PC-3 (cell line): ENCODE data around the gene PYGM.

Source experiments
- CTCF ChIP-seq: fragments of 300-600 bp; sonication (generic); conservative IDR thresholded peaks from 2 replicates; pipeline ENCODE4 v1.5.1; 2017; ENCODE audit warnings: antibody characterized with exemption, low read depth, mild to moderate bottlenecking, low read length
- EZH2 ChIP-seq: fragments of 300-600 bp; sonication (generic); IDR thresholded peaks from one replicate; pipeline ENCODE4 v1.6.1; 2017; ENCODE audit warnings: antibody characterized with exemption, mild to moderate bottlenecking, low read length; ENCODE audit not compliant: unreplicated experiment

DNA sequence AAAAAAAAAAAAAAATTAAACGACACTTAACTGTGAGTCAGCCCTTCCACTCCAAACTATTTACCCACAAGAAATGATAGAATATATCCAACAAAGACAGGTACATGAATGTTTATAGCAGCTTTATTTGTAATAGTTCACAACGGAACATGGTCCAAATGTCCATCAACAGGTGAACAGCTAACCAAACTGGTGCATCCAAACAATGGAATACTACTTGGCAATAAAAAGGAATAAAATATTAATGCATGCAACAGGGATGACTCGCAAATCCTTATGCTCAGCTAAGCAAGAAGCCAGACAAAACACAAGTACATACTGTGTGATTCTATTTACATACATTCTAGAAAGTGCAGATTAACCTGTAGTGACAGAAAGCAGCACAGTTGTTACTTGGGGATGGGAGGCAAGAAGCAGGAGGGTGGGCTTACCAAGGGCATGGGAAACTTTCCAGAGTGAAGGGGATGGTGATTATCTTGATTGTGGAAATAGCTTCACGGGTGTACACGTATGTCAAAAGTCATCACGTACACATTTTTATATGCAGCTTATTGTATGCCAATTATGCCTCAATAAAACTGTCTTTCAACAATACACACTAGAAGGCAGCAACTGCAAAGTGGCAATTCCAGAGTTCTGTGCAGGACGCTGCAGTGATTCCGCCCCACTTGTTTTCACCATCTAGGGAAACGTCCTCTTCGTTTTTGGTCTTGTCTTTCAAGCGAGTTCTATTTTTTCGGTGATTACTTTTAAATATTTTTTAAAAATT, 25.2 kb upstream of the PYGM start:
- TF ChIP-seq CTCF (no peak), EZH2 (no peak)
